CD4-positive, alpha-beta T cell (primary cell): ENCODE measurements around the gene RPRM. TPM values are rescaled to one million over a fixed set of nuclear protein-coding genes. Genes with fewer than 3 reads are reported as not detected.

Source experiments
- ATAC-seq: fragments of 200-7000 bp; cut with Tn5 transposase; one replicate; pipeline ENCODE4 v1.10.0; 2022; ENCODE audit warnings: mild to moderate bottlenecking; ENCODE audit not compliant: poor library complexity
- CTCF ChIA-PET: fragments of 350-600 bp; sonication (Branson Sonifier 250); formaldehyde crosslinking; loops from one replicate; lab custom pipeline; 2021; ENCODE audit warnings: antibody characterized with exemption, inconsistent platforms; lab: Charles Lee
- POLR2A ChIA-PET: fragments of 350-600 bp; sonication (Branson Sonifier 250); formaldehyde crosslinking; loops from one replicate; lab custom pipeline; 2021; ENCODE audit warnings: antibody characterized with exemption, inconsistent platforms; lab: Charles Lee
- DNase-seq, 14 experiments: peaks; one replicate each; pipeline ENCODE4 v3.0.0-alpha.2; 2013 to 2020; ENCODE audit warnings: mixed read lengths in 2 of 14
- H3K27ac ChIP-seq, 2 donors: one replicate each; pipeline versions ENCODE4 v1.5.1 to v1.7.0; 2013; ENCODE audit warnings: low read length in 2 of 2, low read depth in 1 of 2, mild to moderate bottlenecking in 1 of 2
- H3K27me3 ChIP-seq, 2 experiments: 1 replicate in 1 of 2; 2 replicates in 1 of 2; pipeline versions ENCODE4 v1.6.1 to v1.7.0; 2013; ENCODE audit warnings: low read length in 2 of 2, control low read depth in 1 of 2, mild to moderate bottlenecking in 1 of 2, moderate library complexity in 1 of 2; ENCODE audit not compliant: insufficient read depth in 2 of 2, control insufficient read depth in 1 of 2
- H3K36me3 ChIP-seq: one replicate; pipeline ENCODE4 v1.6.1; 2013; ENCODE audit warnings: low read length, control low read depth; ENCODE audit not compliant: insufficient read depth
- H3K4me1 ChIP-seq: one replicate; pipeline ENCODE4 v1.6.1; 2013; ENCODE audit warnings: low read length, control low read depth; ENCODE audit not compliant: insufficient read depth
- H3K4me3 ChIP-seq: one replicate; pipeline ENCODE4 v1.5.1; 2013; ENCODE audit warnings: mild to moderate bottlenecking, low read length, moderate library complexity
- H3K9me3 ChIP-seq, 2 experiments: 1 replicate in 1 of 2; 2 replicates in 1 of 2; pipeline versions ENCODE4 v1.6.1 to v1.7.0; 2013; ENCODE audit warnings: low read length in 2 of 2, mild to moderate bottlenecking in 2 of 2, control low read depth in 1 of 2, moderate library complexity in 1 of 2; ENCODE audit not compliant: control insufficient read depth in 1 of 2, insufficient read depth in 1 of 2
- H3K27ac Mint-ChIP-seq: one replicate; pipeline ENCODE4 v1.8.0; 2020; ENCODE audit warnings: mixed read lengths
- H3K27me3 Mint-ChIP-seq: one replicate; pipeline ENCODE4 v1.8.0; 2021; ENCODE audit warnings: mixed read lengths
- H3K36me3 Mint-ChIP-seq: one replicate; pipeline ENCODE4 v1.8.0; 2021; ENCODE audit warnings: low read depth, mixed read lengths
- H3K4me1 Mint-ChIP-seq: one replicate; pipeline ENCODE4 v1.8.0; 2021; ENCODE audit warnings: low read depth, mixed read lengths
- H3K4me3 Mint-ChIP-seq: one replicate; pipeline ENCODE4 v1.8.0; 2020; ENCODE audit warnings: mild to moderate bottlenecking, mixed read lengths
- H3K9me3 Mint-ChIP-seq: one replicate; pipeline ENCODE4 v1.8.0; 2020; ENCODE audit warnings: mixed read lengths
- CTCF ChIP-seq: fragments of 200-600 bp; IDR thresholded peaks from one replicate; pipeline ENCODE4 v1.8.0; 2022; ENCODE audit warnings: antibody characterized with exemption, mild to moderate bottlenecking
- intact Hi-C, 2 experiments: fragments of 100-400 bp; cut with DNase I in 1 of 2; cut with micrococcal nuclease in 1 of 2; formaldehyde crosslinking; loops; one replicate each; pipeline versions ENCODE4 v1.15.1 to v1.9.0; 2023 to 2025; cut with DNase I, micrococcal nuclease
- polyA plus RNA-seq, 2 donors: library from polyadenylated mRNA; unstranded; fragments of 120-200 nt; gene quantifications; one replicate each; pipeline ENCODE4 v1.2.1, GENCODE V29; 2013
- total RNA-seq, 174 experiments: library from RNA in 2 of 174; stranded (reverse) in 2 of 174; gene quantifications; one replicate each; pipeline ENCODE4 v1.2.3 and lab custom pipeline; 2021 to 2026

Gene RPRM
- not detected for total RNA-seq
- not detected for polyA plus RNA-seq (2013, experiment 1 of 2)
- 0.53 TPM for polyA plus RNA-seq (2013, experiment 2 of 2)
- total RNA-seq (lab: John Stamatoyannopoulos, UW) = 0 to 0.28 (median 0) reads per million in 172 experiments

- Histone ChIP-seq H3K27me3 (peaks cover 34 to 68% of the 10 kb centered on the region in 2 experiments), H3K36me3 (no peaks in the 10 kb centered on the region), H3K9me3 (peaks cover 0 to 19% of the 10 kb centered on the region in 2 experiments), H3K27ac (no peak within 1 kb of the TSS), H3K4me3 (peak within 1 kb of the TSS; percentile 42), H3K4me1 (peaks cover 25% of the 10 kb centered on the region)
- Mint-ChIP-seq H3K27me3 (peaks cover 81% of the 10 kb centered on the region), H3K27ac (no peak within 1 kb of the TSS), H3K4me1 (peaks cover 20% of the 10 kb centered on the region), H3K36me3 (no peaks in the 10 kb centered on the region), H3K9me3 (no peaks in the 10 kb centered on the region), H3K4me3 (peak within 1 kb of the TSS; percentile 86)
- intact Hi-C loops = loop anchor here (5.0 kb wide), 1 partner anchor 736 kb away; no protein-coding TSS in a partner anchor
- ATAC-seq (peak; percentile 84), DNase-seq (peak; percentile 3 to 75 (median 41))
- ChIA-PET POLR2A (no interaction called here), CTCF (no interaction called here)
- peak; percentile 70 for TF ChIP-seq CTCF
These were observed at the start of gene RPRM for GRCh38 chr2:153478289-153479261. Gene RPRM, minus strand, starts transcription at chr2:153478762. Its CDS starts 197 bp downstream, at chr2:153478565.

DNA sequence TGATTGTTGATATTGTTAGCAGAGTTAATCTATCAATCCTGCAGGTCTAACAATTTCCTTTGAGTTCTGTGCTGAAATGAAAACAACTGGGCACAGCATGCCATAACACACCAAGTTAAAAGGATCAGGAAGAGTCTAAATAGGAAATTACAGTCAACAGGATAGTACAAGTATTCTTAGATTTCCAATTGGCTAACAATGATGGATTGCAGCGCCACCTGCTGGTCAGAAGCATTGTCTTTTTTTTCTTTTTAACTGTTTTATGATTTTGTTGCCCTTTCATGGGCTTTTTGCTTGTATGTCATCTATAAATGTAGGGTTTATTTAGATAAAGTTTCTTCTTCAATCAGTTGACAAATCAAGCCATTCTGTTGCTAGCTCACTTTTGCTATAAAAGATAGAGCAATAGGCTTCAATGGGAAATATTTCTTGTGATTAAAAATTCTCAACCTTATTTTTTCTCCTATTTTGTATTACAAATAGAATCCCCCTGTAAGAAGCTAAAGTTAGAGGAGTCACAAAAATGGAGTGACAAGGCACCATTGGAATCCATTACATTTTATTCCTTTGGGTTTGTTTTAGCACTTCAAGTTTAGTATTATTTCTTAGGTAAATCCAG lies 40.8 kb upstream of the RPRM start:
- POLR2A ChIA-PET = no interaction called here

More for the DNA sequence above, 40.8 kb upstream of the RPRM start:
- ATAC-seq (no peak), DNase-seq (peak in 12 of 14 experiments; percentile 7 to 62 (median 26))
- no peaks in the 10 kb centered on the region for H3K9me3 ChIP-seq
- H3K27ac Mint-ChIP-seq = no peak overlapping the region
- H3K4me3 ChIP-seq = no peak overlapping the region
- peaks cover 5% of the 10 kb centered on the region for H3K27me3 Mint-ChIP-seq
- no peak overlapping the region for H3K27ac ChIP-seq
- no peaks in the 10 kb centered on the region for H3K27me3 ChIP-seq
- intact Hi-C loops = loop anchor here (2.0 to 5.0 kb wide), 2 partner anchors 1342 to 1481 kb away; partner anchors contain the start of gene STAM2 (in 2 of the 2)
- no peaks in the 10 kb centered on the region for H3K4me1 ChIP-seq
- no peaks in the 10 kb centered on the region for H3K36me3 ChIP-seq
- H3K4me1 Mint-ChIP-seq = no peaks in the 10 kb centered on the region
- TF ChIP-seq CTCF = peak; percentile 83
- CTCF ChIA-PET = interaction anchor here (1.4 kb wide), 1 partner anchor 13 kb away, joined by 4 read pairs; no protein-coding TSS in a partner anchor
- H3K36me3 Mint-ChIP-seq = no peaks in the 10 kb centered on the region
- H3K9me3 Mint-ChIP-seq = no peaks in the 10 kb centered on the region
- no peak overlapping the region for H3K4me3 Mint-ChIP-seq
